Activated T-helper 1 cell treated with anti-CD3 and anti-CD28 coated beads, Interleukin-12 subunit alpha, Interleukin-12 subunit beta, Interleukin-2, Interleukin-4 antibody, amounts not matched to agents 30 ng/mL and 10 ng/mL and 1 ng/mL, durations not matched to agents 14 hours and 24 hours and 36 hours (primary cell): ENCODE data around the gene ADPRM. TPM values are rescaled to one million over a fixed set of nuclear protein-coding genes. Genes with fewer than 3 reads are reported as not detected.

Experiments
- DNase-seq: peaks from one replicate; pipeline ENCODE4 v3.0.0; 2021; ENCODE audit warnings: low spot score
- H3K27ac Mint-ChIP-seq: one replicate; pipeline ENCODE4 v1.8.0; 2021; ENCODE audit warnings: mild to moderate bottlenecking, mixed read lengths
- H3K27me3 Mint-ChIP-seq: one replicate; pipeline ENCODE4 v1.8.0; 2022; ENCODE audit warnings: mild to moderate bottlenecking, moderate library complexity, mixed read lengths; ENCODE audit not compliant: insufficient read depth
- H3K36me3 Mint-ChIP-seq: one replicate; pipeline ENCODE4 v1.8.0; 2021; ENCODE audit warnings: low read depth, mixed read lengths
- H3K4me1 Mint-ChIP-seq: one replicate; pipeline ENCODE4 v1.8.0; 2021; ENCODE audit warnings: low read depth, mixed read lengths
- H3K4me3 Mint-ChIP-seq: one replicate; pipeline ENCODE4 v1.8.0; 2021; ENCODE audit warnings: mild to moderate bottlenecking, moderate library complexity, mixed read lengths
- H3K9me3 Mint-ChIP-seq: one replicate; pipeline ENCODE4 v1.8.0; 2021; ENCODE audit warnings: mixed read lengths
- intact Hi-C: fragments of 100-400 bp; cut with micrococcal nuclease; formaldehyde crosslinking; loops from one replicate; pipeline ENCODE4 v1.15.1; 2024
- total RNA-seq: library from RNA; stranded (reverse); gene quantifications from 2 replicates; pipeline ENCODE4 v1.2.3, GENCODE V29; 2022

ADPRM gene
- total RNA-seq, 1 donor from 2014 or later: 12.6 TPM

- Mint-ChIP-seq H3K9me3 (no peaks in the 10 kb centered on the region), H3K36me3 (no peaks in the 10 kb centered on the region), H3K4me3 (no peak overlapping the region), H3K27ac (no peak overlapping the region), H3K27me3 (peaks cover 19% of the 10 kb centered on the region), H3K4me1 (peaks cover 9% of the 10 kb centered on the region)
- intact Hi-C loops: no loop called here
- DNase-seq: no peak
Observed at GRCh38 chr17:10735821-10736220, 38.4 kb downstream of the ADPRM start.

GRCh38 chr17:10737168-10737622 lies 39.8 kb downstream of the ADPRM start:
- Mint-ChIP-seq H3K9me3 (no peaks in the 10 kb centered on the region), H3K36me3 (no peaks in the 10 kb centered on the region), H3K27ac (no peak overlapping the region), H3K4me3 (no peak overlapping the region), H3K27me3 (peaks cover 18% of the 10 kb centered on the region), H3K4me1 (peaks cover 5% of the 10 kb centered on the region)
- intact Hi-C loops: loop anchor here (1.0 kb wide), 1 partner anchor 108 kb away; no protein-coding TSS in a partner anchor
- no peak for DNase-seq

GRCh38 chr17:10737736-10738135 lies 40.3 kb downstream of the ADPRM start:
- H3K27ac Mint-ChIP-seq: no peak overlapping the region
- H3K36me3 Mint-ChIP-seq: no peaks in the 10 kb centered on the region
- no peaks in the 10 kb centered on the region for H3K9me3 Mint-ChIP-seq
- intact Hi-C loops: loop anchor here (1.0 kb wide), 1 partner anchor 108 kb away; no protein-coding TSS in a partner anchor
- no peak overlapping the region for H3K4me3 Mint-ChIP-seq
- DNase-seq: no peak
- H3K27me3 Mint-ChIP-seq: peaks cover 21% of the 10 kb centered on the region
- H3K4me1 Mint-ChIP-seq: peaks cover 5% of the 10 kb centered on the region

- no peak overlapping the region for H3K27ac Mint-ChIP-seq
- H3K36me3 Mint-ChIP-seq: no peaks in the 10 kb centered on the region
- no peaks in the 10 kb centered on the region for H3K9me3 Mint-ChIP-seq
- H3K4me1 Mint-ChIP-seq: peaks cover 5% of the 10 kb centered on the region
- intact Hi-C loops: no loop called here
- DNase-seq: no peak
- no peak overlapping the region for H3K4me3 Mint-ChIP-seq
- peaks cover 17% of the 10 kb centered on the region for H3K27me3 Mint-ChIP-seq
Observed at GRCh38 chr17:10738521-10739258, 41.3 kb downstream of the ADPRM start.

GRCh38 chr17:10739386-10739785 lies 42.0 kb downstream of the ADPRM start:
- H3K4me1 Mint-ChIP-seq: peaks cover 5% of the 10 kb centered on the region
- intact Hi-C loops: no loop called here

GRCh38 chr17:10741416-10742135 lies 44.2 kb downstream of the ADPRM start:
- DNase-seq: no peak
- Mint-ChIP-seq H3K27ac (no peak overlapping the region), H3K27me3 (peaks cover 14% of the 10 kb centered on the region), H3K36me3 (no peaks in the 10 kb centered on the region), H3K9me3 (no peaks in the 10 kb centered on the region), H3K4me1 (peaks cover 9% of the 10 kb centered on the region), H3K4me3 (no peak overlapping the region)
- intact Hi-C loops: no loop called here

More at GRCh38 chr17:10739386-10739785, 42.0 kb downstream of the ADPRM start:
- DNase-seq: no peak
- H3K27ac Mint-ChIP-seq: no peak overlapping the region
- H3K9me3 Mint-ChIP-seq: no peaks in the 10 kb centered on the region
- H3K4me3 Mint-ChIP-seq: no peak overlapping the region
- H3K27me3 Mint-ChIP-seq: peaks cover 16% of the 10 kb centered on the region
- H3K36me3 Mint-ChIP-seq: no peaks in the 10 kb centered on the region

- peaks cover 16% of the 10 kb centered on the region for H3K27me3 Mint-ChIP-seq
- H3K9me3 Mint-ChIP-seq: no peaks in the 10 kb centered on the region
- H3K36me3 Mint-ChIP-seq: no peaks in the 10 kb centered on the region
- peaks cover 4% of the 10 kb centered on the region for H3K4me1 Mint-ChIP-seq
- H3K4me3 Mint-ChIP-seq: no peak overlapping the region
- intact Hi-C loops: no loop called here
- no peak overlapping the region for H3K27ac Mint-ChIP-seq
- DNase-seq: no peak
Observed at GRCh38 chr17:10742431-10742830, 45.0 kb downstream of the ADPRM start.

- no peaks in the 10 kb centered on the region for H3K36me3 Mint-ChIP-seq
- peaks cover 4% of the 10 kb centered on the region for H3K4me1 Mint-ChIP-seq
- no peaks in the 10 kb centered on the region for H3K9me3 Mint-ChIP-seq
- peaks cover 14% of the 10 kb centered on the region for H3K27me3 Mint-ChIP-seq
- intact Hi-C loops: no loop called here
- no peak overlapping the region for H3K4me3 Mint-ChIP-seq
- H3K27ac Mint-ChIP-seq: no peak overlapping the region
- no peak for DNase-seq
Observed at GRCh38 chr17:10743316-10744009, 46.1 kb downstream of the ADPRM start.

- no peaks in the 10 kb centered on the region for H3K9me3 Mint-ChIP-seq
- peaks cover 4% of the 10 kb centered on the region for H3K4me1 Mint-ChIP-seq
- no peaks in the 10 kb centered on the region for H3K36me3 Mint-ChIP-seq
- H3K4me3 Mint-ChIP-seq: no peak overlapping the region
- H3K27me3 Mint-ChIP-seq: peaks cover 12% of the 10 kb centered on the region
- no peak overlapping the region for H3K27ac Mint-ChIP-seq
- intact Hi-C loops: no loop called here
- DNase-seq: no peak
Observed at GRCh38 chr17:10744501-10745000, 47.2 kb downstream of the ADPRM start.

- no peaks in the 10 kb centered on the region for H3K36me3 Mint-ChIP-seq
- H3K27ac Mint-ChIP-seq: no peak overlapping the region
- no peak overlapping the region for H3K4me3 Mint-ChIP-seq
- H3K27me3 Mint-ChIP-seq: peaks cover 10% of the 10 kb centered on the region
- no peak for DNase-seq
- intact Hi-C loops: no loop called here
- H3K4me1 Mint-ChIP-seq: peaks cover 4% of the 10 kb centered on the region
- H3K9me3 Mint-ChIP-seq: no peaks in the 10 kb centered on the region
Observed at GRCh38 chr17:10745231-10745630, 47.8 kb downstream of the ADPRM start.

GRCh38 chr17:10748531-10749181 lies 51.3 kb downstream of the ADPRM start:
- no peak overlapping the region for H3K4me3 Mint-ChIP-seq
- no peaks in the 10 kb centered on the region for H3K36me3 Mint-ChIP-seq
- H3K4me1 Mint-ChIP-seq: peaks cover 4% of the 10 kb centered on the region
- DNase-seq: no peak
- peaks cover 2% of the 10 kb centered on the region for H3K27me3 Mint-ChIP-seq
- intact Hi-C loops: no loop called here
- H3K9me3 Mint-ChIP-seq: no peaks in the 10 kb centered on the region
- H3K27ac Mint-ChIP-seq: no peak overlapping the region

- H3K27me3 Mint-ChIP-seq: peaks cover 2% of the 10 kb centered on the region
- no peak overlapping the region for H3K4me3 Mint-ChIP-seq
- intact Hi-C loops: no loop called here
- H3K36me3 Mint-ChIP-seq: no peaks in the 10 kb centered on the region
- H3K9me3 Mint-ChIP-seq: no peaks in the 10 kb centered on the region
- DNase-seq: no peak
- no peaks in the 10 kb centered on the region for H3K4me1 Mint-ChIP-seq
- no peak overlapping the region for H3K27ac Mint-ChIP-seq
Observed at GRCh38 chr17:10750210-10750609, 52.8 kb downstream of the ADPRM start.
